ENCODE results near the gene EHD3. TPM values are rescaled to one million over a fixed set of nuclear protein-coding genes. Genes with fewer than 3 reads are reported as not detected.

Gene EHD3
- total and polyA plus RNA-seq, 2 of the 13 experiments (the other 11 are each of a cell fraction or from before 2014, with no cell fraction given), result 0.20 to 0.69 TPM

GRCh38 chr2:31190188-31190587 lies 43.8 kb upstream of the EHD3 start (continued):
- TF ChIP-seq ZBTB40 (IDR thresholded peaks at IDR 0.05) (no peak), ZBTB40 (CRISPR knock-in tag; IDR thresholded peaks at IDR 0.05) (no peak)

GRCh38 chr2:31191931-31192330 lies 42.0 kb upstream of the EHD3 start:
- Histone ChIP-seq H4K20me1 (ENCODE audit: insufficient read depth, low read length) (no peaks in the 10 kb centered on the region), H3K9ac (ENCODE audit: insufficient read depth, low read depth, low read length) (no peak overlapping the region), H3K9me3 (ENCODE audit: low read length) (no peaks in the 10 kb centered on the region), H2AFZ (ENCODE audit: low read length) (no peak overlapping the region), H3K27ac (ENCODE audit: extremely low read length, insufficient read depth, low read length) (no peak overlapping the region), H3K4me3 (replicated peaks in 1 of 3; ENCODE audit: insufficient read depth in 1 of 3, low read depth in 2 of 3, low read length in 3 of 3) (no peak overlapping the region), H3K36me3 (replicated peaks in 1 of 2; ENCODE audit: control insufficient read depth in 1 of 2, insufficient read depth in 2 of 2, low read length in 2 of 2) (no peaks in the 10 kb centered on the region; a peak in 1 of 5 replicates), H3K4me1 (ENCODE audit: insufficient read depth, low read length) (no peaks in the 10 kb centered on the region), H3K79me2 (ENCODE audit: insufficient read depth, low read length) (no peaks in the 10 kb centered on the region), H3K27me3 (ENCODE audit: control insufficient read depth in 1 of 2, insufficient read depth in 2 of 2, low read length in 2 of 2) (peaks cover 3 to 42% of the 10 kb centered on the region in 2 experiments; a peak in 4 of 5 replicates), H3K4me2 (ENCODE audit: low read depth, low read length) (no peak overlapping the region)
- DNase-seq (ENCODE audit: low spot score) (no peak), FAIRE-seq (no peak), ATAC-seq (no peak)
- WGBS (ENCODE audit: low lambda C conversion rate), result 28% methylated on average over 3 of the region's 11 CpGs
- POLR2A ChIA-PET, result no interaction called here
- in situ Hi-C loops (cut with HindIII; ENCODE audit: extremely low pct_ligation_motif_present, low pct_unique_long_range_greater_than_20kb) (no loop called here), intact Hi-C loops (cut with micrococcal nuclease; ENCODE audit: unreplicated experiment) (no loop called here)
- no TSS peak for BruUV-seq (replicated peaks)
- CTCF ChIA-PET (ENCODE audit: low intra/inter-chr PET ratio, low total read pairs), result no interaction called here
- no peak for TF ChIP-seq RBFOX2 (IDR thresholded peaks at IDR 0.05; ENCODE audit: low read depth, low read length)
- no peak for TF ChIP-seq MTERF4 (CRISPR knock-in tag; IDR thresholded peaks at IDR 0.05)
- no peak for TF ChIP-seq POLR2AphosphoS5 (IDR thresholded peaks at IDR 0.05; ENCODE audit: low read depth, low read length)
- TF ChIP-seq ZNF619 (CRISPR knock-in tag; IDR thresholded peaks at IDR 0.05), result no peak
- TF ChIP-seq PATZ1 (CRISPR knock-in tag; IDR thresholded peaks at IDR 0.05), result no peak
- TF ChIP-seq ZBTB3 (CRISPR knock-in tag; IDR thresholded peaks at IDR 0.05; ENCODE audit: borderline replicate concordance, low read depth), result no peak
- no peak for TF ChIP-seq ZNF773 (CRISPR knock-in tag; IDR thresholded peaks at IDR 0.05; ENCODE audit: borderline replicate concordance)
- no peak for TF ChIP-seq ZBTB7A (CRISPR knock-in tag; IDR thresholded peaks at IDR 0.05)
- no peak for TF ChIP-seq MBNL3 (CRISPR knock-in tag; conservative IDR thresholded peaks at IDR 0.05)
- TF ChIP-seq ZNF138 (CRISPR knock-in tag; IDR thresholded peaks at IDR 0.05; ENCODE audit: low read depth), result no peak

Measured in HepG2 (cell line).